ENCODE results near the gene LGR5. TPM values are rescaled to one million over a fixed set of nuclear protein-coding genes. Genes with fewer than 3 reads are reported as not detected.
A peak's percentile ranks its signal among the peaks of the same experiment; 100 is the strongest.

LGR5 gene
- total and polyA plus RNA-seq, 2 donors (not counting 1 experiment from before 2014, with no cell fraction given): not detected

GRCh38 chr12:71476513-71476912 lies 36.9 kb downstream of the LGR5 start:
- H3K9me3 ChIP-seq (ENCODE audit: control insufficient read depth, insufficient read depth, low read depth, low read length): no peaks in the 10 kb centered on the region
- H3K27ac ChIP-seq (ENCODE audit: insufficient read depth, low read length): no peak overlapping the region
- H3K79me2 ChIP-seq (ENCODE audit: control insufficient read depth, insufficient read depth, low read length): no peaks in the 10 kb centered on the region
- no peak overlapping the region for H3K4me3 ChIP-seq (replicated peaks in 1 of 4; ENCODE audit: control extremely low read depth in 1 of 4, insufficient read depth in 1 of 4, low read depth in 3 of 4, low read length in 4 of 4)
- TF ChIP-seq CTCF (conservative IDR thresholded peaks at IDR 0.05 in 1 of 2, IDR thresholded peaks at IDR 0.05 in 1 of 2; ENCODE audit: low read depth in 1 of 2, low read length in 2 of 2) (no peak), EZH2 (IDR thresholded peaks at IDR 0.05; ENCODE audit: low read length, missing control alignments) (no peak)
- H3K27me3 ChIP-seq (ENCODE audit: control insufficient read depth, insufficient read depth, low read length): no peaks in the 10 kb centered on the region
- H3K4me1 ChIP-seq (ENCODE audit: control insufficient read depth, extremely low read depth, insufficient read depth, low read length): peaks cover 7% of the 10 kb centered on the region
- H4K20me1 ChIP-seq (ENCODE audit: control insufficient read depth, extremely low read depth, insufficient read depth, low read length): no peaks in the 10 kb centered on the region
- no peak overlapping the region for H3K4me2 ChIP-seq (ENCODE audit: extremely low read depth, insufficient read depth, low read length)
- peak; percentile 53 to 97 for DNase-seq (ENCODE audit: low read depth in 2 of 2)
- no peaks in the 10 kb centered on the region for H3K36me3 ChIP-seq (ENCODE audit: control insufficient read depth, insufficient read depth, low read length)
- no peak overlapping the region for H3K9ac ChIP-seq (ENCODE audit: insufficient read depth, low read length)
- H2AFZ ChIP-seq (ENCODE audit: low read length): no peak overlapping the region

GRCh38 chr12:71477609-71478008 lies 38.0 kb downstream of the LGR5 start:
- H2AFZ ChIP-seq (ENCODE audit: low read length): no peak overlapping the region
- H3K27me3 ChIP-seq (ENCODE audit: control insufficient read depth, insufficient read depth, low read length): no peaks in the 10 kb centered on the region
- no peaks in the 10 kb centered on the region for H3K36me3 ChIP-seq (ENCODE audit: control insufficient read depth, insufficient read depth, low read length)
- H3K4me1 ChIP-seq (ENCODE audit: control insufficient read depth, extremely low read depth, insufficient read depth, low read length): peaks cover 7% of the 10 kb centered on the region
- no peak overlapping the region for H3K4me3 ChIP-seq (replicated peaks in 1 of 4; ENCODE audit: control extremely low read depth in 1 of 4, insufficient read depth in 1 of 4, low read depth in 3 of 4, low read length in 4 of 4)
- no peaks in the 10 kb centered on the region for H3K79me2 ChIP-seq (ENCODE audit: control insufficient read depth, insufficient read depth, low read length)
- H3K9me3 ChIP-seq (ENCODE audit: control insufficient read depth, insufficient read depth, low read depth, low read length): no peaks in the 10 kb centered on the region
- DNase-seq (ENCODE audit: low read depth in 2 of 2): no peak
- no peak overlapping the region for H3K4me2 ChIP-seq (ENCODE audit: extremely low read depth, insufficient read depth, low read length)
- no peak overlapping the region for H3K9ac ChIP-seq (ENCODE audit: insufficient read depth, low read length)
- no peaks in the 10 kb centered on the region for H4K20me1 ChIP-seq (ENCODE audit: control insufficient read depth, extremely low read depth, insufficient read depth, low read length)
- TF ChIP-seq EZH2 (IDR thresholded peaks at IDR 0.05; ENCODE audit: low read length, missing control alignments): no peak
- TF ChIP-seq CTCF (conservative IDR thresholded peaks at IDR 0.05 in 1 of 2, IDR thresholded peaks at IDR 0.05 in 1 of 2; ENCODE audit: low read depth in 1 of 2, low read length in 2 of 2): no peak
- no peak overlapping the region for H3K27ac ChIP-seq (ENCODE audit: insufficient read depth, low read length)

GRCh38 chr12:71478270-71478669 lies 38.7 kb downstream of the LGR5 start:
- Histone ChIP-seq H3K79me2 (ENCODE audit: control insufficient read depth, insufficient read depth, low read length) (no peaks in the 10 kb centered on the region), H3K4me1 (ENCODE audit: control insufficient read depth, extremely low read depth, insufficient read depth, low read length) (peaks cover 7% of the 10 kb centered on the region), H3K9me3 (ENCODE audit: control insufficient read depth, insufficient read depth, low read depth, low read length) (no peaks in the 10 kb centered on the region), H3K4me3 (replicated peaks in 1 of 4; ENCODE audit: control extremely low read depth in 1 of 4, insufficient read depth in 1 of 4, low read depth in 3 of 4, low read length in 4 of 4) (no peak overlapping the region), H3K27me3 (ENCODE audit: control insufficient read depth, insufficient read depth, low read length) (no peaks in the 10 kb centered on the region), H3K36me3 (ENCODE audit: control insufficient read depth, insufficient read depth, low read length) (no peaks in the 10 kb centered on the region), H3K4me2 (ENCODE audit: extremely low read depth, insufficient read depth, low read length) (no peak overlapping the region), H2AFZ (ENCODE audit: low read length) (no peak overlapping the region), H3K27ac (ENCODE audit: insufficient read depth, low read length) (no peak overlapping the region), H3K9ac (ENCODE audit: insufficient read depth, low read length) (no peak overlapping the region), H4K20me1 (ENCODE audit: control insufficient read depth, extremely low read depth, insufficient read depth, low read length) (no peaks in the 10 kb centered on the region)
- TF ChIP-seq CTCF (conservative IDR thresholded peaks at IDR 0.05 in 1 of 2, IDR thresholded peaks at IDR 0.05 in 1 of 2; ENCODE audit: low read depth in 1 of 2, low read length in 2 of 2) (no peak), EZH2 (IDR thresholded peaks at IDR 0.05; ENCODE audit: low read length, missing control alignments) (no peak)
- no peak for DNase-seq (ENCODE audit: low read depth in 2 of 2)
